H1 (cell line): ENCODE data around the gene PA2G4. TPM values are rescaled to one million over a fixed set of nuclear protein-coding genes. Genes with fewer than 3 reads are reported as not detected.

Experiments
- CTCF ChIA-PET: fragments of 300-600 bp; sonication (Branson Sonifier 250); formaldehyde crosslinking; loops from one replicate; lab custom pipeline; 2021; ENCODE audit not compliant: partially characterized antibody; lab: Charles Lee
- POLR2A ChIA-PET: fragments of 300-600 bp; sonication (Branson Sonifier 250); formaldehyde crosslinking; loops from one replicate; lab custom pipeline; 2021; ENCODE audit warnings: inconsistent platforms; ENCODE audit not compliant: partially characterized antibody; lab: Charles Lee
- DNase-seq, 2 experiments: peaks; one replicate each; pipeline versions ENCODE4 v3.0.0 to v3.0.0-alpha.2; 2010 to 2022; ENCODE audit warnings: low spot score in 2 of 2, low read depth in 1 of 2, mixed read lengths in 1 of 2
- FAIRE-seq: peaks from 2 replicates; lab custom pipeline; 2011; peaks lifted over from hg19 to GRCh38; lab: Jason Lieb, UNC
- H2AFZ ChIP-seq: 2 replicates; pipeline ENCODE4 v1.8.1; 2012; ENCODE audit warnings: low read length, inconsistent platforms
- H2AK5ac ChIP-seq: 2 replicates; pipeline ENCODE4 v1.6.1; 2013; ENCODE audit warnings: low read depth, low read length
- H2BK120ac ChIP-seq: replicated peaks from 2 replicates; pipeline ENCODE3; 2013; ENCODE audit warnings: low read depth, low read length, inconsistent platforms
- H2BK12ac ChIP-seq: 2 replicates; pipeline ENCODE4 v1.6.1; 2013; ENCODE audit warnings: low read depth, low read length
- H2BK15ac ChIP-seq: 2 replicates; pipeline ENCODE4 v1.6.1; 2013; ENCODE audit warnings: low read length
- H2BK20ac ChIP-seq: 2 replicates; pipeline ENCODE4 v1.6.1; 2013; ENCODE audit warnings: low read length
- H2BK5ac ChIP-seq: 2 replicates; pipeline ENCODE4 v1.6.1; 2013; ENCODE audit warnings: low read depth, low read length
- H3K14ac ChIP-seq: 2 replicates; pipeline ENCODE4 v1.6.1; 2013; ENCODE audit warnings: inconsistent platforms; ENCODE audit not compliant: insufficient read length
- H3K18ac ChIP-seq: 2 replicates; pipeline ENCODE4 v1.6.1; 2013; ENCODE audit warnings: low read length; ENCODE audit errors: extremely low read depth
- H3K23ac ChIP-seq: 2 replicates; pipeline ENCODE4 v1.6.1; 2013; ENCODE audit warnings: inconsistent platforms; ENCODE audit not compliant: insufficient read length
- H3K23me2 ChIP-seq: 2 replicates; pipeline ENCODE4 v1.6.1; 2013; ENCODE audit warnings: low read depth, low read length
- H3K27ac ChIP-seq: 2 replicates; pipeline ENCODE4 v1.6.1; 2011; ENCODE audit warnings: low read depth, low read length, inconsistent platforms
- H3K27me3 ChIP-seq, 4 experiments: replicated peaks in 1 of 4; 1 replicate in 1 of 4; 2 replicates in 3 of 4; pipeline versions ENCODE4 v1.6.1 to v1.8.1; 2011 to 2013; ENCODE audit warnings: low read length in 3 of 4, mild to moderate bottlenecking in 3 of 4, inconsistent platforms in 2 of 4, mixed read lengths in 2 of 4, moderate library complexity in 1 of 4; ENCODE audit not compliant: control insufficient read depth in 3 of 4, insufficient read depth in 3 of 4; ENCODE audit errors: extremely low read depth in 1 of 4
- H3K36me3 ChIP-seq, 4 experiments: 2 replicates each; pipeline versions ENCODE4 v1.6.1 to v1.8.1; 2011 to 2013; ENCODE audit warnings: mild to moderate bottlenecking in 4 of 4, low read length in 3 of 4, moderate library complexity in 2 of 4, control low read depth in 1 of 4, inconsistent platforms in 1 of 4; ENCODE audit not compliant: insufficient read depth in 4 of 4, control insufficient read depth in 2 of 4
- H3K4ac ChIP-seq: replicated peaks from 2 replicates; pipeline ENCODE3; 2013; ENCODE audit warnings: low read length, low read depth, mixed read lengths, inconsistent platforms; ENCODE audit not compliant: insufficient read length
- H3K4me1 ChIP-seq, 4 experiments: replicated peaks in 1 of 4; 1 replicate in 1 of 4; 2 replicates in 3 of 4; pipeline versions ENCODE4 v1.6.1 to v1.8.1; 2011 to 2013; ENCODE audit warnings: low read length in 3 of 4, inconsistent platforms in 2 of 4, mixed read lengths in 1 of 4; ENCODE audit not compliant: insufficient read depth in 4 of 4, control insufficient read depth in 3 of 4
- H3K4me2 ChIP-seq, 2 experiments: 2 replicates each; pipeline versions ENCODE4 v1.6.1 to v1.8.1; 2011 to 2013; ENCODE audit warnings: low read depth in 2 of 2, low read length in 2 of 2, control low read depth in 1 of 2, inconsistent platforms in 1 of 2, mild to moderate bottlenecking in 1 of 2; ENCODE audit not compliant: insufficient read depth in 1 of 2
- H3K4me3 ChIP-seq, 4 experiments: fragments of 200-600, 300-600 bp in 1 of 4; sonication (generic), shearing (Covaris generic), sonication (Bioruptor Twin) in 1 of 4; 2 replicates each; pipeline versions ENCODE4 v1.5.1 to v1.8.1; 2011 to 2016; ENCODE audit warnings: low read length in 4 of 4, low read depth in 3 of 4, control low read depth in 2 of 4, inconsistent platforms in 2 of 4, mild to moderate bottlenecking in 2 of 4, mixed read lengths in 1 of 4, moderate library complexity in 1 of 4; ENCODE audit not compliant: insufficient read depth in 2 of 4; ENCODE audit errors: extremely low read depth in 1 of 4
- H3K56ac ChIP-seq: replicated peaks from 2 replicates; pipeline ENCODE3; 2013; ENCODE audit warnings: low read depth, mild to moderate bottlenecking, mixed read lengths, low read length, inconsistent platforms; ENCODE audit not compliant: insufficient read length
- H3K79me1 ChIP-seq: 2 replicates; pipeline ENCODE4 v1.6.1; 2013; ENCODE audit warnings: low read depth, low read length, control low read depth
- H3K79me2 ChIP-seq, 2 experiments: 2 replicates each; pipeline versions ENCODE4 v1.6.1 to v1.8.1; 2012 to 2013; ENCODE audit warnings: low read length in 2 of 2, mild to moderate bottlenecking in 2 of 2, inconsistent platforms in 1 of 2; ENCODE audit not compliant: insufficient read depth in 2 of 2, control insufficient read depth in 1 of 2
- H3K9ac ChIP-seq, 4 experiments: replicated peaks in 1 of 4; 1 replicate in 1 of 4; 2 replicates in 3 of 4; pipeline versions ENCODE4 v1.6.1 to v1.8.1; 2011 to 2013; ENCODE audit warnings: low read depth in 3 of 4, low read length in 3 of 4, control low read depth in 2 of 4, mild to moderate bottlenecking in 2 of 4, moderate library complexity in 2 of 4, inconsistent platforms in 1 of 4; ENCODE audit errors: extremely low read depth in 1 of 4
- H3K9me3 ChIP-seq, 2 experiments: 2 replicates each; pipeline versions ENCODE4 v1.6.1 to v1.8.1; 2012 to 2013; ENCODE audit warnings: mild to moderate bottlenecking in 2 of 2, moderate library complexity in 2 of 2, control low read depth in 1 of 2, inconsistent platforms in 1 of 2, low read depth in 1 of 2, low read length in 1 of 2, mixed read lengths in 1 of 2; ENCODE audit not compliant: insufficient read depth in 2 of 2
- H4K20me1 ChIP-seq, 2 experiments: replicated peaks in 1 of 2; 2 replicates each; pipeline versions ENCODE3 to v1.8.1; 2011 to 2013; ENCODE audit warnings: inconsistent platforms in 2 of 2, low read length in 2 of 2, mild to moderate bottlenecking in 1 of 2; ENCODE audit not compliant: insufficient read depth in 2 of 2, control insufficient read depth in 1 of 2
- H4K5ac ChIP-seq: 2 replicates; pipeline ENCODE4 v1.6.1; 2013; ENCODE audit warnings: low read length, low read depth, mixed read lengths, inconsistent platforms; ENCODE audit not compliant: insufficient read length
- H4K8ac ChIP-seq: 2 replicates; pipeline ENCODE4 v1.8.0; 2013; ENCODE audit warnings: mild to moderate bottlenecking, moderate library complexity, low read length, inconsistent platforms; ENCODE audit not compliant: insufficient read depth; ENCODE audit errors: extremely low read depth
- H4K91ac ChIP-seq: replicated peaks from 2 replicates; pipeline ENCODE3; 2013; ENCODE audit warnings: low read length, mixed read lengths, inconsistent platforms; ENCODE audit not compliant: insufficient read length
- JUND ChIP-seq: IDR thresholded peaks from 2 replicates; pipeline ENCODE4 v1.6.1; 2011; ENCODE audit warnings: mild to moderate bottlenecking, improper control_type of control experiment, low read length
- KDM5A ChIP-seq: fragments of 200-600 bp; IDR thresholded peaks from 2 replicates; pipeline ENCODE4 v1.7.1; 2012; ENCODE audit warnings: mild to moderate bottlenecking, low read length, inconsistent platforms, mixed read lengths
- NANOG ChIP-seq: IDR thresholded peaks from 2 replicates; pipeline ENCODE4 v1.6.1; 2011; ENCODE audit warnings: low read length, low read depth, mild to moderate bottlenecking, inconsistent platforms; ENCODE audit not compliant: insufficient read depth, poor library complexity, severe bottlenecking
- PHF8 ChIP-seq: fragments of 200-600 bp; sonication (generic); conservative IDR thresholded peaks from 2 replicates; pipeline ENCODE4 v1.7.1; 2012; ENCODE audit warnings: low read depth, mild to moderate bottlenecking, inconsistent platforms, low read length, moderate library complexity
- TEAD4 ChIP-seq: IDR thresholded peaks from 2 replicates; pipeline ENCODE4 v1.6.1; 2012; ENCODE audit warnings: low read depth, low read length, inconsistent platforms, mixed read lengths
- WGBS, 2 experiments: shearing (Covaris generic) in 1 of 2; methylation state at CpG; one replicate each; pipeline versions ENCODE4 v1.1.6 to v1.1.7; 2013 to 2015; ENCODE audit warnings: low lambda C conversion rate in 2 of 2, mixed read lengths in 2 of 2, inconsistent platforms in 1 of 2, low coverage in 1 of 2, missing lambda C conversion rate in 1 of 2; ENCODE audit not compliant: insufficient replicate concordance in 2 of 2, insufficient coverage in 1 of 2, insufficient read length in 1 of 2; ENCODE audit errors: extremely low coverage in 1 of 2, missing lambda C conversion rate in 1 of 2; 5-methylcytosine and 5-hydroxymethylcytosine counted together
- long read RNA-seq, 2 experiments: library from RNA in 1 of 2; library from capped mRNA in 1 of 2; stranded (forward); transcript quantifications; one replicate each; pipeline ENCODE4 v2.0.0, GENCODE V29; 2021; ENCODE audit warnings: inconsistent platforms in 1 of 2
- polyA minus RNA-seq, 3 experiments: library from RNA; depleted of rRNA, polyadenylated mRNA; stranded (reverse); fragments of >200 nt; gene quantifications; 1 replicate in 2 of 3; 2 replicates in 1 of 3; pipeline ENCODE4 v1.2.3, GENCODE V29; 2011
- polyA plus RNA-seq, 7 experiments: library from polyadenylated mRNA; depleted of rRNA in 3 of 7; stranded (reverse) in 5 of 7; unstranded in 2 of 7; fragments of >200 nt in 5 of 7; fragments of 200-250 nt in 2 of 7; gene quantifications; 1 replicate in 5 of 7; 2 replicates in 1 of 7; 4 replicates in 1 of 7; pipeline versions ENCODE4 v1.2.1 to v1.2.3, GENCODE V29; 2011 to 2013; ENCODE audit warnings: missing spikeins in 2 of 7, mixed read lengths in 2 of 7
- total RNA-seq: library from RNA; stranded (reverse); fragmentation: NEBNext Ultra II Directional; extraction: Animal tissue kit (Norgen Biotek cat#: 25700); gene quantifications from 2 replicates; pipeline ENCODE4 v1.2.1, GENCODE V29; 2021

The PA2G4 gene
- total RNA-seq (237 and 242 TPM in 2 replicates), polyA plus RNA-seq (2011; rRNA removed) (100 and 159 TPM in 2 replicates), polyA minus RNA-seq (2011; rRNA and poly(A)+ RNA removed) (112 and 145 TPM in 2 replicates)
- 270 TPM for polyA plus RNA-seq (2011; cell fraction: cytosol; rRNA removed)
- 92.3 TPM for polyA plus RNA-seq (2011; cell fraction: nucleus; rRNA removed)
- 246 to 284 TPM (median 256 TPM) in 4 replicates for polyA plus RNA-seq (2012, experiment 1 of 2)
- 222 TPM for polyA plus RNA-seq (2012, experiment 2 of 2)
- polyA plus RNA-seq (2013, experiment 1 of 2): 251 TPM
- 249 TPM for polyA plus RNA-seq (2013, experiment 2 of 2)
- polyA minus RNA-seq (2011; cell fraction: cytosol; rRNA and poly(A)+ RNA removed): 102 TPM
- 72.8 TPM for polyA minus RNA-seq (2011; cell fraction: nucleus; rRNA and poly(A)+ RNA removed)
- long read RNA-seq, experiment 1, transcript PA2G4-201 (13 exons, 2,577 nt): major isoform, 103 of 310 reads
- long read RNA-seq, experiment 1, partial matches to known transcripts: 161 of 310 reads
- long read RNA-seq, experiment 1, other reads (novel, unspliced or antisense): 46 of 310 reads
- long read RNA-seq, experiment 2, transcript PA2G4-201 (13 exons, 2,577 nt): major isoform, 284 of 487 reads
- long read RNA-seq, experiment 2, partial matches to known transcripts: 183 of 487 reads
- long read RNA-seq, experiment 2, other reads (novel, unspliced or antisense): 20 of 487 reads

- 1% methylated on average over 50 of the region's 60 CpGs; no CpG with 5 or more reads in 1 of the 2 experiments for WGBS, 2 experiments
- Histone ChIP-seq H4K8ac (peak within 1 kb of the TSS; percentile 84; the same call in 1 of the 2 replicates), H2AK5ac (no peak within 1 kb of the TSS), H4K20me1 (peaks cover 4 to 5% of the 10 kb centered on the region in 2 experiments), H3K4ac (peak within 1 kb of the TSS; percentile 65), H2BK12ac (no peak within 1 kb of the TSS), H2BK120ac (no peak within 1 kb of the TSS), H3K23ac (no peak within 1 kb of the TSS), H3K18ac (peak within 1 kb of the TSS; percentile 94; the same call in 1 of the 2 replicates), H3K27ac (peak within 1 kb of the TSS; percentile 88; the same call in 1 of the 2 replicates), H3K56ac (peak within 1 kb of the TSS; percentile 80), H4K5ac (peak within 1 kb of the TSS; percentile 79), H3K4me3 (peak within 1 kb of the TSS; percentile 81 to 95 (median 92)), H2AFZ (no peak within 1 kb of the TSS), H4K91ac (peak within 1 kb of the TSS; percentile 49), H3K9me3 (no peaks in the 10 kb centered on the region), H3K79me2 (peaks cover 21 to 31% of the 10 kb centered on the region in 2 experiments), H3K14ac (no peak within 1 kb of the TSS), H3K27me3 (no peaks in the 10 kb centered on the region), H3K4me1 (peaks cover 0 to 9% (median 3%) of the 10 kb centered on the region in 4 experiments; a peak in 5 of 7 replicates), H2BK5ac (peak within 1 kb of the TSS; percentile 98), H2BK15ac (no peak within 1 kb of the TSS), H3K23me2 (peaks cover 8% of the 10 kb centered on the region), H3K79me1 (0 out of 2 replicates have a peak, but pooled peaks cover 2% of the 10 kb centered on the region), H2BK20ac (no peak within 1 kb of the TSS), H3K4me2 (peak within 1 kb of the TSS; percentile 85 to 99), H3K36me3 (peaks cover 24 to 57% (median 45%) of the 10 kb centered on the region in 4 experiments), H3K9ac (peak within 1 kb of the TSS; percentile 75 to 94 (median 90))
- DNase-seq: peak; percentile 95 to 99
- ChIA-PET CTCF (interaction anchor here (0.6 to 7.2 kb wide), 12 partner anchors 11 to 151 kb away, joined by 3 to 34 read pairs (median 5); partner anchors contain the start of genes ERBB3, SMARCC2 and ZC3H10), POLR2A (interaction anchor here (0.7 to 11.1 kb wide), 43 partner anchors 8 to 1125 kb away, joined by 3 to 267 read pairs (median 5); partner anchors contain the start of genes CD63, CNPY2, DNAJC14 and ERBB3)
- no peak for FAIRE-seq
- TF ChIP-seq NANOG (no peak), PHF8 (peak; percentile 73), JUND (no peak), KDM5A (no peak), TEAD4 (no peak)
These were observed at the start of gene PA2G4 for GRCh38 chr12:56104109-56104814. Gene PA2G4 (plus strand): TSS chr12:56104559. CDS start chr12:56104738, 179 bp downstream.
